Cardiac muscle cell (in vitro differentiated cells and primary cell): ENCODE data around the gene PKP4. TPM values are rescaled to one million over a fixed set of nuclear protein-coding genes. Genes with fewer than 3 reads are reported as not detected.

Experiments used
- DNase-seq, 2 donors: peaks; one replicate each; pipeline versions ENCODE4 v3.0.0 to v3.0.0-alpha.2; 2010 to 2017; ENCODE audit warnings: low read depth in 1 of 2, low spot score in 1 of 2
- H3K27ac ChIP-seq: fragments of 200-600 bp; sonication (generic); 2 replicates; pipeline ENCODE4 v1.5.1; 2016
- H3K27me3 ChIP-seq: fragments of 200-600 bp; sonication (generic); 2 replicates; pipeline ENCODE4 v1.6.0; 2016; ENCODE audit warnings: control low read depth
- H3K36me3 ChIP-seq: fragments of 200-600 bp; sonication (generic); 2 replicates; pipeline ENCODE4 v1.5.1; 2016; ENCODE audit warnings: control low read depth
- H3K4me1 ChIP-seq: fragments of 200-600 bp; sonication (generic); 2 replicates; pipeline ENCODE4 v1.8.1; 2017; ENCODE audit warnings: low read depth, mild to moderate bottlenecking, mixed run types
- H3K4me3 ChIP-seq: fragments of 200-600 bp; sonication (generic); 2 replicates; pipeline ENCODE4 v1.5.1; 2016; ENCODE audit warnings: mild to moderate bottlenecking
- H3K9me3 ChIP-seq: fragments of 200-600 bp; sonication (generic); 2 replicates; pipeline ENCODE4 v1.5.1; 2017; ENCODE audit warnings: low read depth, mild to moderate bottlenecking, control low read depth
- CTCF ChIP-seq: IDR thresholded peaks from 2 replicates; pipeline ENCODE4 v1.5.1; 2012; ENCODE audit warnings: low read depth, mild to moderate bottlenecking, low read length
- polyA plus RNA-seq: library from polyadenylated mRNA; unstranded; fragments of >200 nt; fragmentation: Nextera tagmentation; extraction: Ambion mirVana; gene quantifications from 2 replicates; pipeline ENCODE4 v1.2.1, GENCODE V29; 2016
- total RNA-seq: library from RNA; depleted of rRNA; stranded (reverse); fragments of >200 nt; gene quantifications from 2 replicates; pipeline ENCODE4 v1.2.3, GENCODE V29; 2016

PKP4 gene
- total and polyA plus RNA-seq, 2 experiments from 2014 or later, result 7.2 to 73.1 TPM

GRCh38 chr2:158730621-158731140 is 273.9 kb downstream of the PKP4 start:
- TF ChIP-seq CTCF, result no peak
- H3K27ac ChIP-seq, result no peak overlapping the region
- DNase-seq, result no peak
- no peaks in the 10 kb centered on the region for H3K4me1 ChIP-seq
- H3K36me3 ChIP-seq, result no peaks in the 10 kb centered on the region
- no peaks in the 10 kb centered on the region for H3K9me3 ChIP-seq
- H3K4me3 ChIP-seq, result no peak overlapping the region
- no peaks in the 10 kb centered on the region for H3K27me3 ChIP-seq

- Histone ChIP-seq H3K27ac (no peak overlapping the region), H3K36me3 (no peaks in the 10 kb centered on the region), H3K9me3 (no peaks in the 10 kb centered on the region), H3K27me3 (no peaks in the 10 kb centered on the region), H3K4me1 (no peaks in the 10 kb centered on the region), H3K4me3 (no peak overlapping the region)
- TF ChIP-seq CTCF, result no peak
- no peak for DNase-seq
Measured at GRCh38 chr2:158731386-158731785, 274.6 kb downstream of the PKP4 start.

Other genes with a start within 250 kb of the PKP4 start
- gene CCDC148, start 199 bp upstream of the PKP4 start, total RNA-seq, result 0.39 and 0.78 TPM in 2 replicates
- 2.1 and 5.3 TPM in 2 replicates for gene CCDC148, start 199 bp upstream of the PKP4 start, polyA plus RNA-seq